B cell (primary cell): Measurements from ENCODE around the gene THSD7A. TPM values are rescaled to one million over a fixed set of nuclear protein-coding genes. Genes with fewer than 3 reads are reported as not detected.

ENCODE experiments used
- ATAC-seq: fragments of 200-7000 bp; cut with Tn5 transposase; one replicate; pipeline ENCODE4 v1.10.0; 2021; ENCODE audit warnings: low read depth, mild to moderate bottlenecking, moderate number of reproducible peaks, moderate library complexity
- CTCF ChIA-PET: fragments of 350-600 bp; sonication (Branson Sonifier 250); formaldehyde crosslinking; loops from one replicate; lab custom pipeline; 2021; ENCODE audit warnings: antibody characterized with exemption, inconsistent platforms; lab: Charles Lee
- POLR2A ChIA-PET: fragments of 350-600 bp; sonication (Branson Sonifier 250); formaldehyde crosslinking; loops from one replicate; lab custom pipeline; 2021; ENCODE audit warnings: antibody characterized with exemption; lab: Charles Lee
- DNase-seq: peaks from one replicate; pipeline ENCODE4 v3.0.0; 2013
- H2AFZ ChIP-seq: 2 replicates; pipeline ENCODE4 v1.6.1; 2012; ENCODE audit warnings: mild to moderate bottlenecking, low read depth, low read length; ENCODE audit not compliant: insufficient read depth, poor library complexity, severe bottlenecking
- H3K27ac ChIP-seq, 2 donors: 1 replicate in 1 of 2; 2 replicates in 1 of 2; pipeline ENCODE4 v1.5.1; 2012 to 2013; ENCODE audit warnings: low read length in 2 of 2, mild to moderate bottlenecking in 2 of 2, moderate library complexity in 1 of 2
- H3K27me3 ChIP-seq, 4 experiments: fragments of 200-600 bp in 1 of 4; sonication (generic) in 1 of 4; replicated peaks in 1 of 4; 1 replicate in 2 of 4; 2 replicates in 2 of 4; pipeline versions ENCODE4 v1.6.1 to v1.7.0; 2013 to 2016; ENCODE audit warnings: low read length in 3 of 4, mild to moderate bottlenecking in 2 of 4, mixed read lengths in 1 of 4, moderate library complexity in 1 of 4; ENCODE audit not compliant: insufficient read depth in 4 of 4, control insufficient read depth in 3 of 4; ENCODE audit errors: control extremely low read depth in 1 of 4
- H3K36me3 ChIP-seq, 2 experiments: replicated peaks in 1 of 2; 1 replicate in 1 of 2; 2 replicates in 1 of 2; pipeline versions ENCODE4 v1.6.1 to v1.7.1; 2013; ENCODE audit warnings: low read length in 1 of 2; ENCODE audit not compliant: insufficient read depth in 2 of 2, control insufficient read depth in 1 of 2; ENCODE audit errors: control extremely low read depth in 1 of 2, extremely low read depth in 1 of 2
- H3K4me1 ChIP-seq, 2 donors: fragments of 200-600 bp in 1 of 2; sonication (generic) in 1 of 2; 1 replicate in 1 of 2; 2 replicates in 1 of 2; pipeline versions ENCODE4 v1.5.1 to v1.6.1; 2013 to 2017; ENCODE audit warnings: low read length in 2 of 2; ENCODE audit not compliant: control insufficient read depth in 2 of 2, insufficient read depth in 2 of 2
- H3K4me2 ChIP-seq: replicated peaks from 2 replicates; pipeline ENCODE3; 2012; ENCODE audit warnings: mild to moderate bottlenecking, low read depth, low read length; ENCODE audit not compliant: poor library complexity, severe bottlenecking
- H3K4me3 ChIP-seq, 5 experiments: fragments of 200-600 bp in 1 of 5; sonication (generic) in 1 of 5; 1 replicate in 3 of 5; 2 replicates in 2 of 5; pipeline versions ENCODE4 v1.5.1 to v1.7.0; 2011 to 2016; ENCODE audit warnings: low read length in 4 of 5, mild to moderate bottlenecking in 4 of 5, low read depth in 2 of 5, control low read depth in 1 of 5, moderate library complexity in 1 of 5; ENCODE audit not compliant: insufficient read depth in 1 of 5; ENCODE audit errors: control extremely low read depth in 1 of 5, extremely low read depth in 1 of 5
- H3K79me2 ChIP-seq: fragments of 200-600 bp; sonication (generic); one replicate; pipeline ENCODE4 v1.6.0; 2016; ENCODE audit warnings: low read length; ENCODE audit not compliant: control insufficient read depth, insufficient read depth
- H3K9ac ChIP-seq: fragments of 200-600 bp; sonication (generic); 2 replicates; pipeline ENCODE4 v1.6.1; 2017; ENCODE audit warnings: mild to moderate bottlenecking, low read length, moderate library complexity
- H3K9me3 ChIP-seq, 3 donors: one replicate each; pipeline versions ENCODE4 v1.6.1 to v1.7.1; 2013; ENCODE audit warnings: low read length in 2 of 3; ENCODE audit not compliant: control insufficient read depth in 2 of 3, insufficient read depth in 1 of 3; ENCODE audit errors: control extremely low read depth in 1 of 3
- H4K20me1 ChIP-seq: 2 replicates; pipeline ENCODE4 v1.6.0; 2012; ENCODE audit warnings: mild to moderate bottlenecking, low read length; ENCODE audit not compliant: insufficient read depth, control insufficient read depth, poor library complexity, severe bottlenecking
- H3K27ac Mint-ChIP-seq: one replicate; pipeline ENCODE4 v1.8.0; 2021; ENCODE audit warnings: mixed read lengths
- H3K27me3 Mint-ChIP-seq: one replicate; pipeline ENCODE4 v1.8.0; 2021; ENCODE audit warnings: mixed read lengths
- H3K4me1 Mint-ChIP-seq: one replicate; pipeline ENCODE4 v1.8.0; 2021; ENCODE audit warnings: mixed read lengths
- H3K4me3 Mint-ChIP-seq: one replicate; pipeline ENCODE4 v1.8.0; 2021; ENCODE audit warnings: mixed read lengths
- H3K9me3 Mint-ChIP-seq: one replicate; pipeline ENCODE4 v1.8.0; 2022; ENCODE audit warnings: mixed read lengths; ENCODE audit not compliant: insufficient read depth
- CTCF ChIP-seq: fragments of 200-600 bp; IDR thresholded peaks from one replicate; pipeline ENCODE4 v1.8.0; 2022; ENCODE audit warnings: antibody characterized with exemption, mild to moderate bottlenecking
- EZH2 ChIP-seq: IDR thresholded peaks from 2 replicates; pipeline ENCODE4 v1.6.1; 2012; ENCODE audit warnings: borderline replicate concordance, low read depth, mild to moderate bottlenecking, moderate library complexity, low read length; ENCODE audit not compliant: insufficient read depth, poor library complexity, severe bottlenecking
- WGBS: methylation state at CpG from one replicate; pipeline ENCODE4 v1.1.5; 2013; ENCODE audit warnings: missing lambda C conversion rate; ENCODE audit not compliant: insufficient coverage; 5-methylcytosine and 5-hydroxymethylcytosine counted together
- intact Hi-C: fragments of 100-400 bp; cut with micrococcal nuclease; formaldehyde crosslinking; loops from one replicate; pipeline ENCODE4 v1.10.0; 2022
- polyA plus RNA-seq: library from polyadenylated mRNA; depleted of rRNA; stranded (reverse); fragments of >200 nt; gene quantifications from 2 replicates; pipeline ENCODE4 v1.2.3, GENCODE V29; 2012
- total RNA-seq, 2 donors: library from RNA; stranded (reverse); fragments of 120-200 nt in 1 of 2; gene quantifications; 1 replicate in 1 of 2; 2 replicates in 1 of 2; pipeline versions ENCODE4 v1.2.3 to v1.2.4, GENCODE V29; 2013 to 2022

THSD7A gene
- total and polyA plus RNA-seq, 2 donors (not counting 1 experiment from before 2014, with no cell fraction given), result not detected

- Mint-ChIP-seq H3K4me1 (no peaks in the 10 kb centered on the region), H3K4me3 (no peak overlapping the region), H3K27me3 (peaks cover 10% of the 10 kb centered on the region), H3K9me3 (peaks cover 3% of the 10 kb centered on the region), H3K27ac (no peak overlapping the region)
- Histone ChIP-seq H3K9me3 (no peaks in the 10 kb centered on the region), H3K79me2 (no peaks in the 10 kb centered on the region), H3K36me3 (no peaks in the 10 kb centered on the region), H3K27ac (no peak overlapping the region), H2AFZ (no peak overlapping the region), H3K4me1 (no peaks in the 10 kb centered on the region), H3K9ac (no peak overlapping the region), H3K4me3 (no peak overlapping the region), H3K4me2 (no peak overlapping the region), H3K27me3 (peaks cover 0 to 7% (median 0%) of the 10 kb centered on the region in 4 experiments), H4K20me1 (no peaks in the 10 kb centered on the region)
- DNase-seq (no peak), ATAC-seq (no peak)
- ChIA-PET POLR2A (no interaction called here), CTCF (interaction anchor here (1.3 to 2.5 kb wide), 2 partner anchors 10 to 12 kb away, joined by 4 to 10 read pairs; no protein-coding TSS in a partner anchor)
- WGBS, result 95% methylated on average over 2 of the region's 5 CpGs
- TF ChIP-seq EZH2 (no peak), CTCF (no peak)
- intact Hi-C loops, result no loop called here
Observed at GRCh38 chr7:11355399-11356005, 476.5 kb downstream of the THSD7A start.

GRCh38 chr7:11346302-11346701 lies 485.7 kb downstream of the THSD7A start:
- CTCF ChIA-PET, result interaction anchor here (1.1 to 1.6 kb wide), 3 partner anchors 9 to 15 kb away, joined by 3 to 5 read pairs (median 4); no protein-coding TSS in a partner anchor
- Histone ChIP-seq H3K9ac (no peak overlapping the region), H3K36me3 (no peaks in the 10 kb centered on the region), H3K79me2 (no peaks in the 10 kb centered on the region), H3K4me2 (no peak overlapping the region), H4K20me1 (no peaks in the 10 kb centered on the region), H3K9me3 (no peaks in the 10 kb centered on the region), H2AFZ (no peak overlapping the region), H3K4me1 (no peaks in the 10 kb centered on the region), H3K4me3 (no peak overlapping the region), H3K27ac (no peak overlapping the region), H3K27me3 (no peaks in the 10 kb centered on the region)
- POLR2A ChIA-PET, result no interaction called here
- Mint-ChIP-seq H3K27ac (no peak overlapping the region), H3K9me3 (peaks cover 3% of the 10 kb centered on the region), H3K27me3 (peaks cover 8% of the 10 kb centered on the region), H3K4me1 (peaks cover 2% of the 10 kb centered on the region), H3K4me3 (no peak overlapping the region)
- no peak for DNase-seq
- intact Hi-C loops, result loop anchor here (10.0 kb wide), 1 partner anchor 462 kb away; no protein-coding TSS in a partner anchor
- TF ChIP-seq CTCF, result no peak
- no peak for TF ChIP-seq EZH2
- WGBS, result 60% methylated on average over 1 of the region's 2 CpGs
- ATAC-seq, result no peak
